HUES64 (cell line): ENCODE measurements around the gene GLIS2.
A peak's percentile ranks its signal among the peaks of the same experiment; 100 is the strongest.

Source experiments
- H3K27ac ChIP-seq: 2 replicates; pipeline ENCODE4 v1.7.0; 2013; ENCODE audit warnings: low read depth, low read length, inconsistent platforms
- H3K27me3 ChIP-seq: 2 replicates; pipeline ENCODE4 v1.6.1; 2013; ENCODE audit warnings: mild to moderate bottlenecking, low read length; ENCODE audit not compliant: insufficient read depth
- H3K36me3 ChIP-seq: 2 replicates; pipeline ENCODE4 v1.6.1; 2013; ENCODE audit warnings: mild to moderate bottlenecking, low read length; ENCODE audit not compliant: insufficient read depth
- H3K4me1 ChIP-seq: 2 replicates; pipeline ENCODE4 v1.6.1; 2013; ENCODE audit warnings: mild to moderate bottlenecking, low read length, moderate library complexity; ENCODE audit not compliant: insufficient read depth
- H3K4me3 ChIP-seq: 2 replicates; pipeline ENCODE4 v1.5.1; 2013; ENCODE audit warnings: mild to moderate bottlenecking, low read length, moderate library complexity
- H3K9ac ChIP-seq: 2 replicates; pipeline ENCODE4 v1.6.1; 2013; ENCODE audit warnings: mild to moderate bottlenecking, low read depth, low read length
- H3K9me3 ChIP-seq: 2 replicates; pipeline ENCODE4 v1.6.1; 2013; ENCODE audit warnings: low read depth, low read length; ENCODE audit not compliant: insufficient read depth
- WGBS: fragments of 150-250, 120-280 bp; methylation state at CpG from one replicate; pipeline ENCODE4 v1.1.7; 2013; ENCODE audit warnings: missing lambda C conversion rate; 5-methylcytosine and 5-hydroxymethylcytosine counted together

The GLIS2 gene

GRCh38 chr16:4322121-4323052 is 6.5 kb downstream of the GLIS2 start:
- H3K27ac ChIP-seq: no peak overlapping the region
- 89% methylated on average over 30 of the region's 30 CpGs for WGBS
- no peaks in the 10 kb centered on the region for H3K27me3 ChIP-seq
- no peaks in the 10 kb centered on the region for H3K9me3 ChIP-seq
- H3K4me3 ChIP-seq: no peak overlapping the region
- no peaks in the 10 kb centered on the region for H3K36me3 ChIP-seq
- peaks cover 34% of the 10 kb centered on the region for H3K4me1 ChIP-seq
- H3K9ac ChIP-seq: no peak overlapping the region

- H3K4me1 ChIP-seq: peaks cover 26% of the 10 kb centered on the region
- no peak overlapping the region for H3K9ac ChIP-seq
- 88% methylated on average over 21 of the region's 21 CpGs for WGBS
- no peaks in the 10 kb centered on the region for H3K9me3 ChIP-seq
- no peak overlapping the region for H3K4me3 ChIP-seq
- no peaks in the 10 kb centered on the region for H3K27me3 ChIP-seq
- peak overlapping the region; percentile 56; the same call in 1 of the 2 replicates for H3K27ac ChIP-seq
- H3K36me3 ChIP-seq: no peaks in the 10 kb centered on the region
Observed at GRCh38 chr16:4323071-4323844, 7.4 kb downstream of the GLIS2 start.

- H3K27ac ChIP-seq: peak overlapping the region; percentile 56; the same call in 1 of the 2 replicates
Observed at GRCh38 chr16:4323845-4324488, 8.1 kb downstream of the GLIS2 start.

GRCh38 chr16:4324492-4325252 is 8.8 kb downstream of the GLIS2 start:
- no peak overlapping the region for H3K9ac ChIP-seq
- 0 out of 2 replicates have a peak overlapping the region, but pooled peaks have one; percentile 56 for H3K27ac ChIP-seq
- 90% methylated on average over 22 of the region's 22 CpGs for WGBS
- peaks cover 20% of the 10 kb centered on the region for H3K4me1 ChIP-seq
- no peaks in the 10 kb centered on the region for H3K9me3 ChIP-seq
- no peaks in the 10 kb centered on the region for H3K27me3 ChIP-seq
- H3K4me3 ChIP-seq: no peak overlapping the region
- H3K36me3 ChIP-seq: no peaks in the 10 kb centered on the region

More at GRCh38 chr16:4323845-4324488, 8.1 kb downstream of the GLIS2 start:
- H3K36me3 ChIP-seq: no peaks in the 10 kb centered on the region
- H3K4me1 ChIP-seq: peaks cover 25% of the 10 kb centered on the region
- H3K27me3 ChIP-seq: no peaks in the 10 kb centered on the region
- no peak overlapping the region for H3K4me3 ChIP-seq
- no peak overlapping the region for H3K9ac ChIP-seq
- H3K9me3 ChIP-seq: no peaks in the 10 kb centered on the region
- 40% methylated on average over 11 of the region's 12 CpGs for WGBS

- no peaks in the 10 kb centered on the region for H3K36me3 ChIP-seq
- no peaks in the 10 kb centered on the region for H3K9me3 ChIP-seq
- no peak overlapping the region for H3K27ac ChIP-seq
- WGBS: 95% methylated on average over 6 of the region's 6 CpGs
- H3K4me3 ChIP-seq: no peak overlapping the region
- H3K4me1 ChIP-seq: peaks cover 18% of the 10 kb centered on the region
- H3K27me3 ChIP-seq: no peaks in the 10 kb centered on the region
- no peak overlapping the region for H3K9ac ChIP-seq
Observed at GRCh38 chr16:4325253-4325758, 9.4 kb downstream of the GLIS2 start.

- Histone ChIP-seq H3K27ac (peak overlapping the region; percentile 78; the same call in 1 of the 2 replicates), H3K9me3 (no peaks in the 10 kb centered on the region), H3K4me3 (peak overlapping the region; percentile 57), H3K27me3 (no peaks in the 10 kb centered on the region), H3K36me3 (no peaks in the 10 kb centered on the region), H3K9ac (peak overlapping the region; percentile 75), H3K4me1 (peaks cover 18% of the 10 kb centered on the region)
- 3% methylated on average over 57 of the region's 57 CpGs for WGBS
Observed at GRCh38 chr16:4327386-4328045, 11.6 kb downstream of the GLIS2 start.

GRCh38 chr16:4328046-4328781 is 12.3 kb downstream of the GLIS2 start:
- 0 out of 2 replicates have a peak, but pooled peaks cover under 1% of the 10 kb centered on the region for H3K36me3 ChIP-seq
- H3K9me3 ChIP-seq: no peaks in the 10 kb centered on the region
- peaks cover 18% of the 10 kb centered on the region for H3K4me1 ChIP-seq
- WGBS: 11% methylated on average over 30 of the region's 30 CpGs
- peak overlapping the region; percentile 57 for H3K4me3 ChIP-seq
- H3K9ac ChIP-seq: peak overlapping the region; percentile 75
- H3K27me3 ChIP-seq: no peaks in the 10 kb centered on the region
- H3K27ac ChIP-seq: peak overlapping the region; percentile 78; the same call in 1 of the 2 replicates

- H3K36me3 ChIP-seq: 0 out of 2 replicates have a peak, but pooled peaks cover 5% of the 10 kb centered on the region
- H3K27ac ChIP-seq: peak overlapping the region; percentile 28; the same call in 1 of the 2 replicates
- no peaks in the 10 kb centered on the region for H3K27me3 ChIP-seq
- H3K4me3 ChIP-seq: no peak overlapping the region
- 79% methylated on average over 16 of the region's 17 CpGs for WGBS
- peak overlapping the region; percentile 75; the same call in 1 of the 2 replicates for H3K9ac ChIP-seq
- no peaks in the 10 kb centered on the region for H3K9me3 ChIP-seq
- peaks cover 11% of the 10 kb centered on the region for H3K4me1 ChIP-seq
Observed at GRCh38 chr16:4328782-4329775, 13.2 kb downstream of the GLIS2 start.
